DMS 273 (cell line): ENCODE data around the gene KRTAP12-2.
"Not testable (repeated sequence)": the region's sequence is repeated elsewhere in the genome, so short reads cannot be mapped to it uniquely, and the experiment has no call there.

Source experiments
- DNase-seq: peaks from one replicate; lab custom pipeline; 2025; ENCODE audit not compliant: unreplicated experiment; lab: John Stamatoyannopoulos, UW

Gene KRTAP12-2

GRCh38 chr21:44632067-44632466 lies 34.7 kb downstream of the KRTAP12-2 start:
- no peak for DNase-seq

DNA sequence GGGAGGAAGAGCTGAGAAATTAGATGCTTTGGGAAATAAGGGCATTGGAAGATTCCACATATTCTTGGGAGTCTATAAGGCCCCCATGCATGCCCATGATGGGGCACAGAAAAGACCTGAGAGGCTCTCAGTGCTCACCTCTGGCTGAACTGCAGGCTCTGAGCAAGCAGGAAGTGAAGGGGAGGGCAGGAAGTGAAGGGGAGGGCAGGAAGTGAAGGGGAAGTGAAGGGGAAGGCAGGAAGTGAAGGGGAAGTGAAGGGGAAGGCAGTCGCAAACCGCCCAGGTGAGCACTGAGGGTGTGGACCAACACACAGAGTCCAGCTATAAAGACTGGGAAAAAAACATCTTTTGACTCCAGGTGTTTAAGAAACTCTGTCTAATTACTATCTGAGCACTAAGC lies 36.3 kb downstream of the KRTAP12-2 start:
- no peak for DNase-seq

- DNase-seq, result no peak
These were observed 37.9 kb downstream of the KRTAP12-2 start for GRCh38 chr21:44628707-44629391.

- not testable (repeated sequence) for DNase-seq
These were observed 38.9 kb downstream of the KRTAP12-2 start for GRCh38 chr21:44627831-44628233.

DNA sequence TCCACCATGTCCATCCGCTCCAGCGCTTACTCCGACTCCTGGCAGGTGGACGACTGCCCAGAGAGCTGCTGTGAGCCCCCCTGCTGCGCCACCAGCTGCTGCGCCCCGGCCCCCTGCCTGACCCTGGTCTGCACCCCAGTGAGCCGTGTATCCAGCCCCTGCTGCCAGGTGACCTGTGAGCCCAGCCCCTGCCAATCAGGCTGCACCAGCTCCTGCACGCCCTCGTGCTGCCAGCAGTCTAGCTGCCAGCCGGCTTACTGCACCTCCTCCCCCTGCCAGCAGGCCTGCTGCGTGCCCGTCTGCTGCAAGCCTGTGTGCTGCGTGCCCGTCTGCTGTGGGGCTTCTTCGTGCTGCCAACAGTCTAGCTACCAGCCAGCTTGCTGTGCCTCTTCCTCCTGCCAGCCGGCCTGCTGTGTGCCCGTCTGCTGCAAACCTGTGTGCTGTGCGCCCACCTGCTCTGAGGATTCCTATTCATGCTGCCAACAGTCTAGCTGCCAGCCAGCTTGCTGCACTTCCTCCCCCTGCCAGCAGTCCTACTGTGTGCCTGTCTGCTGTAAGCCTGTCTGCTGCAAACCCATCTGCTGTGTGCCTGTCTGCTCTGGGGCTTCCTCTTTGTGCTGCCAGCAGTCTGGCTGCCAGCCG lies 39.4 kb downstream of the KRTAP12-2 start:
- peak; percentile 65 for DNase-seq

DNA sequence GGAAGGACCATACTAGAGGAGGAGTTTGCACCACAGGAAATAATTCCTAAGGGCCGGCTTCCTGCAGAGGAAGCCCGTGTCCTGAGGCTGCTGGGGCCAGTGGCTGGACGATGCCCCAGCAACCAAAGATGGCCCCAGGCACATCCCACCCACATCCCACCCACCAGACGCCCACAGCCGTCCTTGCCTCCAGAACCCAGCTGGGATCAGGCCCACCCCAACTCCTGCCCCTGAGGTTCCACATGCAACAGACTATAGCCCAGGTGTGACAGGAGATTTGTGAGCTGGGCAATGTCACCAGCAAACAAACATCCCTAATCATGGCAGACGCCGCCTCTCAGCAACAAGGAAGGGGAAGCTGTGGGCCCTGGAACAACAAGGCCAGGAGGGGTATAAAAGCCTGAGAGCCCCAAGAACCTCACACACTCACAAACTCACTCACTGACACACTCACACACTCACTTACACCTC lies 40.0 kb downstream of the KRTAP12-2 start, which contains the start of gene KRTAP10-9:
TSS of gene KRTAP10-9 (plus strand) at position 421 of the 471 bp plus-strand sequence. CDS start 79 bp downstream, outside the sequence.
- no peak for DNase-seq

GRCh38 chr21:44626262-44626661 lies 40.5 kb downstream of the KRTAP12-2 start:
- no peak for DNase-seq

DNA sequence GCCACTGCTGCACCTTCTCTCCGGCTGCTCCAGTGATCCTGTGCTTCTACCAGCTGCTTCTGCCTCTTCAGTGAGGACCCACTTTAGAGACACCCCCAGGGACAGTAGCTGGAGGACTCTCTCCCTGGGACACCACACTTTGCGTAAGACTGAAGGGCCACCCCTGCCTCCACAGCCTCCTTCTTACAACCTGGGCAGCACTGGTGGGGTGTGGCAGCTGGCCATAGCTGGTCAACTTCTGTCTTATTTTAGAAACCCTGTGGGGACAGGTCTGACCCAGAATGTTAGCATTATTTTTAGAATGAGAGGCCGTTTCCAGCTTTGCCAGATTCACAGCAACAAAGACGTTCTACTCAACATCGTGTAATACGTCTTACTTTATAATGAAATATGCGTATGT lies 41.0 kb downstream of the KRTAP12-2 start:
- DNase-seq, result no peak

DNA sequence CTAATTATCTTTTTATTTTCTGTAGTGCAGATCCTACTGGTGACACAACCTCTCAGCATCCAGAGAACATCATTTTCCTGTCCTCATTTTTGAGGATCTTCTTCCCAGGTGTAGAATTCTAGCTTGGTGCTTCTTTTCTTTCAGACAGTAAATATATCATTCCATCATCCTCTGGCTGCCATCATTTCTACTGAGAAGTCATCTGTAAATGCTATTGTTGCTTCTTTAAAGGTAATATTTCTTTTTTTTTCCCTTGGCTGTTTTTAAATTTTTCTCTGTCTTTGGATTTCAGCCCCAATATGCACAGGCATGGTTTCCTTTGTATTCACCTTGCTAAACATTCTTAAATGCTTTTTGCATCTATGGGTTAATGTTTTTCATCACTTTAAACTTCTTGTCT lies 43.2 kb downstream of the KRTAP12-2 start:
- no peak for DNase-seq

- no peak for DNase-seq
These were observed 46.8 kb downstream of the KRTAP12-2 start for GRCh38 chr21:44619886-44620285.

GRCh38 chr21:44618909-44619308 lies 47.8 kb downstream of the KRTAP12-2 start:
- no peak for DNase-seq

DNA sequence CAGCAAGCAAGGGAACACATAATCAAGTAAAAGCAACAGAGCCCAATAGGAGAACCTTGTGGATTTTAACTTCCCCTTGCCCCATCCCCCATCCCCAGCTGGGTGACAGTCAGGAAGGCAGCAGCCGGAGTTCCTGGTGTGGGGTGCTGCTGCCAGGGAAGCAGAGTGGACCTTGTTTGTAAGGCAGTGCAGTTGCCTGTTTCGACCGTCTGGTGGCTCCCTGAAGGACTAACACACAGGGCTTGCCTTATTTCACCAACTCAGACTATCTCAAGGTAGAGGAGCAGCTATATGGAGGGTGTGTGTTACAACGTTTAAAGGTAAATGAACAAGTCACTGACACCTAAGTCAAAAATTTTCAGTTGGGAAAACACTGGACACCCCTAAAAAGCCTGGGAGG lies 48.2 kb downstream of the KRTAP12-2 start:
- DNase-seq, result no peak

DNA sequence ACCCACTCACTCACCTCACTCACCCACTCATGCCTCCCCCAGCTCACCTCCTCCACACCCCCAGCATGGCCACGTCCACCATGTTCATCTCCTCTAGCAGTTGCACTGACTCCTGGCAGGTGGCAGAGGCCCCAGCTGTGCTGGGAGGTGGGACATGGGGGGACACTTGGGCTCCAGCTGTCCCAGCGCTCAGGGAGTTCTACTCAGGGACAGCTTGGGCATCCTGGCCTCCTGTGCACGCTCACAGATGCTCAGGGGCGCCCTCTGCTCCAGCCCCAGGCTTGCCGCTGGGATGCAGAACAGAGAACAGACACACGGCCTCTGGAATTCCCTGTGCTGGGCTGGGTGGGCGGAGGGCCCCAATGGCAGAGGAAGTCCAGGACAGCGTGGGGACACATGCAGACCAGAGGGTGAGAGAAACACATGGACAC lies 49.6 kb downstream of the KRTAP12-2 start:
- DNase-seq, result no peak

- DNase-seq, result no peak
These were observed 50.2 kb downstream of the KRTAP12-2 start for GRCh38 chr21:44616591-44616926.
